ENCODE measurements around the gene S100A7A.
"Not testable (repeated sequence)": the region's sequence is repeated elsewhere in the genome, so short reads cannot be mapped to it uniquely, and the experiment has no call there.

S100A7A gene

GRCh38 chr1:153443486-153443885 is 27.2 kb downstream of the S100A7A start:
- DNase-seq (ENCODE audit: low spot score), result no peak
- in situ Hi-C loops (cut with MboI; ENCODE audit: low pct_unique_long_range_greater_than_20kb, low sequenced_read_pairs, unreplicated experiment), result no loop called here
- TF ChIP-seq, protein P1, sequence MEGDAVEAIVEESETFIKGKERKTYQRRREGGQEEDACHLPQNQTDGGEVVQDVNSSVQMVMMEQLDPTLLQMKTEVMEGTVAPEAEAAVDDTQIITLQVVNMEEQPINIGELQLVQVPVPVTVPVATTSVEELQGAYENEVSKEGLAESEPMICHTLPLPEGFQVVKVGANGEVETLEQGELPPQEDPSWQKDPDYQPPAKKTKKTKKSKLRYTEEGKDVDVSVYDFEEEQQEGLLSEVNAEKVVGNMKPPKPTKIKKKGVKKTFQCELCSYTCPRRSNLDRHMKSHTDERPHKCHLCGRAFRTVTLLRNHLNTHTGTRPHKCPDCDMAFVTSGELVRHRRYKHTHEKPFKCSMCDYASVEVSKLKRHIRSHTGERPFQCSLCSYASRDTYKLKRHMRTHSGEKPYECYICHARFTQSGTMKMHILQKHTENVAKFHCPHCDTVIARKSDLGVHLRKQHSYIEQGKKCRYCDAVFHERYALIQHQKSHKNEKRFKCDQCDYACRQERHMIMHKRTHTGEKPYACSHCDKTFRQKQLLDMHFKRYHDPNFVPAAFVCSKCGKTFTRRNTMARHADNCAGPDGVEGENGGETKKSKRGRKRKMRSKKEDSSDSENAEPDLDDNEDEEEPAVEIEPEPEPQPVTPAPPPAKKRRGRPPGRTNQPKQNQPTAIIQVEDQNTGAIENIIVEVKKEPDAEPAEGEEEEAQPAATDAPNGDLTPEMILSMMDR (IDR thresholded peaks at IDR 0.05; ENCODE audit: extremely low read depth, insufficient read depth, missing control alignments), result no peak

DNA sequence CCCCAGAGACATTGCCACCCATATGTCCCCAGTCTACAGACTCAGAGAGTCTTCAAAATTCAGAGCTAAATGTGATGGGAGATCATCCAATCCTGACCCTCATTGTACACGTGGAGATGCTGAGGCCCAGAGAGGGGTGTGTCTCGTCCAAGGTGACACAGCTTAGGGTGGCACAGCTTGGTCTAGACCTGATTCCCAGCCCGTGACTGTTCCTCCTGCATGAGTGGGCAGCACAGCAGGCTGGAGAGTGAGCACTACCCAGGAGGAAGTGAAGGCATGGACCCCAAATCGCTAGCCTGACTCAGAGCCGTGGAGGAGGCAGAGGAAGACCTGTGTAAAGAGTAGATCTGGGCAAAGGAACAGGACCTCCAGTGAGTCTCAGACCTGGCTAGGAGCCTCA is 27.8 kb downstream of the S100A7A start:
- DNase-seq (ENCODE audit: low spot score), result no peak
- TF ChIP-seq, protein P1 (IDR thresholded peaks at IDR 0.05; ENCODE audit: extremely low read depth, insufficient read depth, missing control alignments), result no peak
- in situ Hi-C loops (cut with MboI; ENCODE audit: low pct_unique_long_range_greater_than_20kb, low sequenced_read_pairs, unreplicated experiment), result no loop called here

DNA sequence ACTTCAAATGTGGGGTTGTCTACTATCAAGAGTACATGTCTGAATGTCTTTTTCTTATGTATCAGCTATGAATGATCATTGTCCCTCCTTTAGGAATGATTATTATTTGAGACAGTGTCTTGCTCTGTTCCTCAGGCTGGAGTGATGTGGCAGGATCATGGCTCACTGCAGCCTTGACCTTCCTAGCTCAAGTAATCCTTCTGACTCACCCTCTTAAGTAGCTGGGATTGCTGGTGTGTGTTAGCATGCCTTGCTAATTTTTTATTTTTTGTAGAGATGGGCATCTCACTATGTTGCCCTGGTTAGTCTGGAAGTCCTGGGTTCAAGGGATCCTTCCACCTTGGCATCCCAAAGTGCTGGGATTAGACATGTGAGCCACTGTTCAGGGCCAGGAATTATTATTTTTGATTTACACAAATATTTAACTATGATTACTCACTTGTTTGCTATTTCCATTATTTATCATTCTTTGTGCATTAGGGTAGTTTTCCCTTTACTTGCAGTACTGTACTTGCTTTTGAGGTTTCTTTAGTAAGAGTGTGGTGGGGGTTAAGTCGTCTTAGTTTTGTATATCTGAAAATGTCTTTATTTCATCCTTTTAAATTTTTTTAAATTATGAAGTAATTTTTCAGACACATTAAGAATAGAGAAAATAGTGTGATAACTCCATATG is 31.3 kb downstream of the S100A7A start:
- TF ChIP-seq, protein P1 (IDR thresholded peaks at IDR 0.05; ENCODE audit: extremely low read depth, insufficient read depth, missing control alignments), result no peak
- DNase-seq (ENCODE audit: low spot score), result no peak
- in situ Hi-C loops (cut with MboI; ENCODE audit: low pct_unique_long_range_greater_than_20kb, low sequenced_read_pairs, unreplicated experiment), result no loop called here

DNA sequence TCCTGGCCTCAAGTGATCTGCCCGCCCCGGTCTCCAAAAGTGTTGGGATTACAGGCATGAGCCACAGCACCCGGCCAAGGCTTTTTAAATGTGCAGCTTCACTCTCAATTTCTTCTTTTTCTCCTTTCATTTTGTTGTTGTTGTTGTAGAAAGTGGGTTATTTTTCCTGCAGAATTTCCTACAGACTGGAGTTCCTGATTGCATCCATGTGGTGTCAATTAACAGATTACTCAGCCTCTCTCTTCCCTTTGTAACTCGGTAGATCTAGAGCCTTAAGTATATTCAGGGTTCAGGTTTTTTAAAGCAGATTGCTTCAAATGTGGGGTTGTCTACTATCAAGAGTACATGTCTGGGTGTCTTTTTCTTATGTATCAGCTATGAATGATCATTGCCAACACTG is 32.5 kb downstream of the S100A7A start:
- in situ Hi-C loops (cut with MboI; ENCODE audit: low pct_unique_long_range_greater_than_20kb, low sequenced_read_pairs, unreplicated experiment); DNase-seq (ENCODE audit: low spot score): not testable (repeated sequence)

- in situ Hi-C loops (cut with MboI; ENCODE audit: low pct_unique_long_range_greater_than_20kb, low sequenced_read_pairs, unreplicated experiment), result no loop called here
Observed at GRCh38 chr1:153456396-153456795, 40.1 kb downstream of the S100A7A start.

GRCh38 chr1:153459655-153460054 is 43.3 kb downstream of the S100A7A start:
- TF ChIP-seq, protein P1 (IDR thresholded peaks at IDR 0.05; ENCODE audit: extremely low read depth, insufficient read depth, missing control alignments), result no peak
- in situ Hi-C loops (cut with MboI; ENCODE audit: low pct_unique_long_range_greater_than_20kb, low sequenced_read_pairs, unreplicated experiment), result no loop called here
- DNase-seq (ENCODE audit: low spot score), result no peak

More at GRCh38 chr1:153456396-153456795, 40.1 kb downstream of the S100A7A start:
- no peak for DNase-seq (ENCODE audit: low spot score)
- TF ChIP-seq, protein P1 (IDR thresholded peaks at IDR 0.05; ENCODE audit: extremely low read depth, insufficient read depth, missing control alignments), result no peak

DNA sequence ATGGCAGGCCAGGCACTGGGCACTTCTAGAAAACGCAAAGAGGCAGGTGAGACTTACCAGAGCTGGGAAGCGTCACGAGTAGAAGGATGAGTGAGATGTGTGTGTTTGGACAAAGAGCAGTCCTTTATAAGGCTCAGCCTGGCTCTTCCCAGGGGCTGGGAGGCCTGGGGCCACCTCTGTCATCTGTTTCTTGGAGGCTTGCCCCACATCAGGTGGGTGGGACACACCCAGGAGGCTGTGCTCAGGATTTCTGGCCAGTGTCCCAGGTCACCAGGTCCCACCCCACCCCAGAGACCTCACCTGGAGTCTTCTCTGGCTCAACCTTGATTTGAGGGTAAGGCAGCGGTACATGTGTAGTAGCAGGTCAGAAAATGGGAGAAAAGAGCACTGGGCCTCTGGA is 44.2 kb downstream of the S100A7A start, which contains the start of gene S100A7:
Gene S100A7 (minus strand): TSS at position 101 of the 400 bp plus-strand sequence. CDS start 1,638 bp downstream, outside the sequence.
- in situ Hi-C loops (cut with MboI; ENCODE audit: low pct_unique_long_range_greater_than_20kb, low sequenced_read_pairs, unreplicated experiment), result no loop called here
- DNase-seq (ENCODE audit: low spot score), result no peak
- TF ChIP-seq, protein P1 (IDR thresholded peaks at IDR 0.05; ENCODE audit: extremely low read depth, insufficient read depth, missing control alignments), result no peak

DNA sequence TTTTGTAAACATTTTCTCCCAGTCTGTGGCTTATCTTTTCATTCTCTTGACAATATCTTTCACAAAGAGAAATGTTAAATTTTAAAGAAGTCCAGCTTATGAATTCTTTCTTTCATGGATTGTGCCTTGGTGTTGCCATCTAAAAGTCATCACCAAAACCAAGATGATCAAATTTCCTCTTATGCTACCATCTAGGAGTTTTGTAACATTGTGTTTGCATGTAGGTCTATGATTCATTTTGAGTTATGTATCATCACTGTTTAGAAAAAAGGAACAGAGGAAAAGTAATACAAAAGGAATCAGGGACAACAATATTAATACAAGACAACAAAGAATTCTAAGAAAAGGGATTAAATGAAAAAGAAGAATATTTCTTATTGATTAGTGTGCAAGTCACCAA is 46.4 kb downstream of the S100A7A start:
- DNase-seq (ENCODE audit: low spot score); in situ Hi-C loops (cut with MboI; ENCODE audit: low pct_unique_long_range_greater_than_20kb, low sequenced_read_pairs, unreplicated experiment): not testable (repeated sequence)

Data from GM13977 (cell line).